GM10266 (cell line): ENCODE results near the gene AEBP2.
"Not testable (repeated sequence)": the region's sequence is repeated elsewhere in the genome, so short reads cannot be mapped to it uniquely, and the experiment has no call there.

Experiments
- DNase-seq: peaks from one replicate; pipeline ENCODE4 v3.0.0; 2012; ENCODE audit errors: extremely low spot score
- TF ChIP-seq, protein P1 (sequence below): IDR thresholded peaks from 2 replicates; pipeline ENCODE4 v1.5.1; 2012; ENCODE audit warnings: mild to moderate bottlenecking, low read depth; ENCODE audit not compliant: control insufficient read depth, insufficient read depth; ENCODE audit errors: missing control alignments

Gene AEBP2

GRCh38 chr12:19412844-19413243, 26.4 kb upstream of the AEBP2 start:
- TF ChIP-seq, protein P1, sequence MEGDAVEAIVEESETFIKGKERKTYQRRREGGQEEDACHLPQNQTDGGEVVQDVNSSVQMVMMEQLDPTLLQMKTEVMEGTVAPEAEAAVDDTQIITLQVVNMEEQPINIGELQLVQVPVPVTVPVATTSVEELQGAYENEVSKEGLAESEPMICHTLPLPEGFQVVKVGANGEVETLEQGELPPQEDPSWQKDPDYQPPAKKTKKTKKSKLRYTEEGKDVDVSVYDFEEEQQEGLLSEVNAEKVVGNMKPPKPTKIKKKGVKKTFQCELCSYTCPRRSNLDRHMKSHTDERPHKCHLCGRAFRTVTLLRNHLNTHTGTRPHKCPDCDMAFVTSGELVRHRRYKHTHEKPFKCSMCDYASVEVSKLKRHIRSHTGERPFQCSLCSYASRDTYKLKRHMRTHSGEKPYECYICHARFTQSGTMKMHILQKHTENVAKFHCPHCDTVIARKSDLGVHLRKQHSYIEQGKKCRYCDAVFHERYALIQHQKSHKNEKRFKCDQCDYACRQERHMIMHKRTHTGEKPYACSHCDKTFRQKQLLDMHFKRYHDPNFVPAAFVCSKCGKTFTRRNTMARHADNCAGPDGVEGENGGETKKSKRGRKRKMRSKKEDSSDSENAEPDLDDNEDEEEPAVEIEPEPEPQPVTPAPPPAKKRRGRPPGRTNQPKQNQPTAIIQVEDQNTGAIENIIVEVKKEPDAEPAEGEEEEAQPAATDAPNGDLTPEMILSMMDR = no peak
- no peak for DNase-seq

DNA sequence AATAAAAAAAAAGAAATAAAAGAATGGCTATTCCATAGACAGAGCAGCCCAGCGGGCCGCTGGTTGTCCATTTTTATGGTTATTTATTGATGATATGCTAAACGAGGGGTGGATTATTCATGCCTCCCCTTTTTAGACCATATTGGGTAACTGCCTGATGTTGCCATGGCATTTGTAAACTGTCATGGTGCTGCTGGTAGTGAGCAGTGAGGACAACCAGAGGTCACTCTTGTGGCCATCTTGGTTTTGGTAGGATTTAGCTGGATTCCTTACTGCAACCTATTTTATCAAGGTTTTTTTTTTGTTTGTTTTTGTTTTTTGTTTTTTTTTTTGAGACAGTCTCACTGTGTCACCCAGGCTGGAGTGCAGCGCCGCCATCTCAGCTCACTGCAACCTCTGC, 25.7 kb upstream of the AEBP2 start:
- not testable (repeated sequence) for DNase-seq

DNA sequence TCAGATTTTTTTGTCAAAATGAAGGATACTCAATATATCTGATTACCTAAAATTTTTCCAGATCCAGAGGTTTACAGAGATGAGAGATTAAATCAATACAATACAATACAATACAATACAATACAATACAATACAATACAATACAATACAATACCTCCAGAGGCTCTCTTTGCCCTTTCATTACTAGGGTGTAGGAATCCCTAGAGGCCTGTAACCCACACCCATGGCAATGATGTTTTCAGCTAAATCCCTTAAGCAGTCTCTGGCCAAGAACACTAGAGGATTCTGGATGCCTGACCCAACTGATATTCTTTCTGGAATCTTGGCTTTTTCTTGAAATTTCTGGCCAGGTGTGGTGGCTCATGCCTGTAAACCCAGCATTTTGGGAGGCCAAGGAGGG, 23.7 kb upstream of the AEBP2 start:
- no peak for DNase-seq
- TF ChIP-seq, protein P1 = no peak

GRCh38 chr12:19419086-19419485, 20.2 kb upstream of the AEBP2 start:
- TF ChIP-seq, protein P1 = no peak
- DNase-seq = no peak

- no peak for DNase-seq
Observed at GRCh38 chr12:19421503-19422282, 17.6 kb upstream of the AEBP2 start.

GRCh38 chr12:19423166-19423930, 15.9 kb upstream of the AEBP2 start:
- DNase-seq = no peak
- TF ChIP-seq, protein P1 = no peak

More at GRCh38 chr12:19421503-19422282, 17.6 kb upstream of the AEBP2 start:
- TF ChIP-seq, protein P1 = no peak

DNA sequence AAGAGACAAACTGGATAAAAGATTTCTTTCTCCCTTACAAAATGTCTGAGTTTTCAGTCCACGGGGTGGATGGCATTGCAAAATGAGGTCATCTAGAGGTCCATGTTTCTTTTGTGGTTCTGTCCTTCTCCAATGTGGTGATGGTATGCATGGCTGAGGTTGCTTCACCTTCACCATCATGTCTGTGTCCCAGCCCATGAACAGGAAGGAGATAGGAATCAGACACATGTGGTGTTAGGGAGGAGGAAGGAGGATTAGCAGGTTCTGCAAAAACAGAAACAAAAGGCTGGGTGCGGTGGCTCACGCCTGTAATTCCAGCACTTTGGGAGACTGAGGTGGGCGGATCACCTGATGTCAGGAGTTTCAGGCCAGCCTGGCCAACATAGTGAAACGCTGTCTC, 11.0 kb upstream of the AEBP2 start:
- TF ChIP-seq, protein P1 = no peak
- DNase-seq = no peak

DNA sequence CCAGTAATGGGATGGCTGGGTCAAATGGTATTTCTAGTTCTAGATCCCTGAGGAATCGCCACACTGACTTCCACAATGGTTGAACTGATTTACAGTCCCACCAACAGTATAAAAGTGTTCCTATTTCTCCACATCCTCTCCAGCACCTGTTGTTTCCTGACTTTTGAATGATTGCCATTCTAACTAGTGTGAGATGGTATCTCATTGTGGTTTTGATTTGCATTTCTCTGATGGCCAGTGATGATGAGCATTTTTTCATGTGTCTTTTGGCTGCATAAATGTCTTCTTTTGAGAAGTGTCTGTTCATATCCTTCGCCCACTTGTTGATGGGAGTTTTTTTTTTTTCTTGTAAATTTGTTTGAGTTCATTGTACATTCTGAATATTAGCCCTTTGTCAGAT, 9.8 kb upstream of the AEBP2 start:
- DNase-seq = not testable (repeated sequence)
